GM18526 (cell line): ENCODE results near the gene CLEC16A.
A peak's percentile ranks its signal among the peaks of the same experiment; 100 is the strongest.

ENCODE experiments used
- POLR2A ChIP-seq: IDR thresholded peaks from 3 replicates; pipeline ENCODE4 v1.6.1; 2011; ENCODE audit not compliant: insufficient read length; ENCODE audit errors: extremely low read depth

Gene CLEC16A

DNA sequence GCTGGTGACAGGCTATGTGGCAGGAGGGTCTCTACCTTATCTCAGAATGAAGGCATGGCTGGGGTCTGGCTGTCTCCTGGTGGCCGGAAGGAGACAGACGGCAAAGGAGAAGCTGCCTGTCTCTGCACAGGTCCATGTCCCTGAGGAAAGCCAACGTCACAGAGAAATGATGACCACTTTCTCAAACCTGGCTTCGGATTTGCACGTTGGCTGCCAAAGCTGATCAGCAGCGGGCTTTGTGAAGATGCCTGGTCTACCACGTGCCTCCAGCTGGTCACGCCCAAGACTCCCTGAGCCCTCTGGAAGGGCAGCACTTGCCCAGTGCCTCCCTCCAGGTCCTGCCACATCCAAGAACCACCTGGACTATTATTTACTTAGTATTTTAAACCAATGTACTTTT, 10.5 kb upstream of the CLEC16A start:
- TF ChIP-seq POLR2A = no peak

DNA sequence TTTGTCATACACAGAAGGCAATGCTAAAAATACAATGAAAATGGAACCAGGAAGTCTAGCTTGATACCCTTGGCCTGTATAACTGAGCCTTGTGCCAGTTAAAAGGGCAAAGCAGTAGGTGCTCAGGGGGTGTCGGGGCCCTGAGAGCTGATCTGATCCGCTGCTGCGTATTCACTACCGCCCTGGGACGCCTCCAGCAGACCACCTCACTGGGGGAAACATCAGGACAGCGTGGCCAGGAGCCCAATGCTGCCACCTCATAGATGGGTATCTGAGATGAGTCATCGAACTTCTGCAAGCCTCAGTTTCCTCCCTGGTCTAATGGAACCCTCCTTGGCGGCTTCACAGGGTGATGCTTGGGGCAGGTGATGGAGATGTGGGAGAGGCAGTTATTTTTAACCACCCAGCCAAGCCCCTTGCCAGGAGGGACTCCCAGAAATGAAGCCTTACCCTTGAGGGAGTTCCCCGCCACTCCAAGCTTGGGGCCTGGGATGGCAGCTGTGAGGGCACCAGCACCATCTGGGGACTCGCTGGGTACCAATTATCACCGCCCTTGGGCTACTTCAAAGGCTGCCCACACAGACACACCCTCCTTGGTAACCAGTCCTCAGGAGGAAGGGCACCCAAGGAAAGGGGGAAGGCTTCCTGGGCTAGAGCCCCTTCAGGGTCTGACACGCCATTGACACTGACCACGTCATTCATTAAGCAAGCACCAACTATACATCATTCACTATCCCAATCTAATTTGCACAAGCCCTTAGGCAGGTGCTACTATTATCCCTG, 9.8 kb upstream of the CLEC16A start:
- TF ChIP-seq POLR2A = no peak

DNA sequence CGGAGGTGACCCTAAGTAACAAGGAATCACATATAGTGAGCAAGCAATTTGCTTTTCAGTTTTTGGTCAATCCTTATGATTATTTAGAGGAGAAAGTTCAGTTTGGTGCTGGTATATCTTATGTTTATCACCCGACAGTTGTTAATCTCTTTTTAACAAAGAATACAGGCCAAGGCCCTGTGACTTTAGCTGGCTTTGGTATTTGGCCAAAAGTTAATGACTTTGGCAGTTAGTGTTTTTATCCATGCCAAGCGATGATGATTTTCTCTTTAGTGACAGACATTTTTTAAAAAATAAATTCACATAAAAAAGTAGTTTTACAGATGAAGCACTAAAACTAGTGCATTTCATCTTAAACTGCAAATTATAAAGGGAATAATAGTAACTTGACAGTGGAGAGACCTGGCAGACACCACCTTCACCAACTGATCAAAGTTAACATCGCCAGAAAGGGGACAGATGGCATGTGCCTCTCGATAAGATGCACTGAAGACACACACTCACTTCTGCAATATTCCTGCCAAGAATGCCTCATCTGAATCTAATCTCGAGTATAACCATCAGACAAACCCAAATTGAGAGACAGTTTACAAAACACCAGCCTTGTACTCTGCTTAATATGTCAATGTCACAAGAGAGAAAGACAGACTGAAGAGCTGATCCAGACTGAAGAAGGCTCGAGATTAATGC, 9.0 kb upstream of the CLEC16A start:
- TF ChIP-seq POLR2A = no peak

DNA sequence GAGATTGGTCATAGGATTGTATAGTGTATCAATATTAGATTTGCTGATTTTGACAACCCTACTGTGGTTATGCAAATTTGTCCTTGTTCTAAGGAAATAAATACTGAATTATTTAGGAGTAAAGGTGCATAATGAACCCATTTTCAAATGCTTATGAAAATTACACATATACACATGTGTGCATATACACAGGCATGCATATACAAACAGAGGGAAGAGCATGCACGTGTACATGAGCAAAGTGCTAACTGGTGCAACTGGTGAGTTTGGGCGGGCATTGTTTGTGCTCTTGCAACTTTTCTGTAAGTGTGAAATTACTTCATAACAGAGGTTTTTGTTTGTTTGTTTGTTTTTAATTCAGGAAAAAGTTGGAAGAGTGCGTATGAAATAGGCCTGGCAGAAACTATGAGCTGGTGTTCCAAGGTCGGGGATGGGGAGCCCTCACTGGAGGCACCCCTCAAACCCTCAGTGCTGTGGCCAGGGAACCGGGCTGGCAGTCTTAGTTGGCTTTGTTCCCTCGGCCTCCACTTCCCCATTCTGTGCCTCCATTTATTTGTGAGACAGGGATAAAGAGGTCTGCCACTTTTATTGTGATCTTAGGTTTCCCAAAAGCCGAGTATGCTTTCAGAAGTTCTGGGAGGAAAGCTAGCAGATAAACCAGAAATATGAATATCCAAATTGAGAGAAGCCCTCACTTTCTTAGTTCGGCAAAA, 7.9 kb upstream of the CLEC16A start:
- TF ChIP-seq POLR2A = no peak

DNA sequence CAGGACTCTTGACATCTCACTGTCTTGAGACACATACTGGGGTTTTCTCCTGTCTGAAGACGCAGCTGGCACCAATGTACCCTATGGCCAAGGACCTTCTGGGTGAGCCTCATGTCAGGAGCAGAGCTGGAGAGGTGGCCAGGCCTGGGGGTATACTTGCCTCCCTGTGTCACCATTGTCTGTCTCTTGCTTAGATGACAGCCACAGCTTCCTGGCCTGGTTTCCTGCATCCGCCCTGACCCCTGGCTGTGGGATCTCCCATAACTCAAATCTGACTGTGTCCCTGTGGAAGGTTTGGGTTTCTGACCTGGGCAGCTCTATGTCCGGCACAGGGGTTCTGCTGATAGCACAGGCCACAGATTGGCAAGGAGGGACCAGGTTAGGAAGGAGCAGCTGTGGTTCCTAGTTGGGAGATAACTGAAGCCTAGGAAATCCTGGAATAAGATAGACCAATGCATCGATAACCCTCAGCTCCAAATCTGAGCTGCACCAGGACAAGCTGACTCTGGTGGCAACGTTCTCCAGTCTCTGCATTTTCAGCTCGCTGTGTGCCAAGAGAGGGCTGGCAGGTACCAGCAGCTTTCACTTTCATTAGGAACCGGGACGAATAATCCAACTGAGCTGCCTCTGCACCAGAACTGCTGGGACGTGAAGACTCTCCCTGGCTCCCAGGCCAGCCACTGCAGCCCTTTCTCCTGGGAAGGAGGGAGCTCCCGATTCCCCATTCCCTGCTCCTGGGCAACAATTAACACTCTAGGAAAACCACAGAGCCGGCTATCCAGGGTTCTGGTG, 7.1 kb upstream of the CLEC16A start:
- TF ChIP-seq POLR2A = no peak

DNA sequence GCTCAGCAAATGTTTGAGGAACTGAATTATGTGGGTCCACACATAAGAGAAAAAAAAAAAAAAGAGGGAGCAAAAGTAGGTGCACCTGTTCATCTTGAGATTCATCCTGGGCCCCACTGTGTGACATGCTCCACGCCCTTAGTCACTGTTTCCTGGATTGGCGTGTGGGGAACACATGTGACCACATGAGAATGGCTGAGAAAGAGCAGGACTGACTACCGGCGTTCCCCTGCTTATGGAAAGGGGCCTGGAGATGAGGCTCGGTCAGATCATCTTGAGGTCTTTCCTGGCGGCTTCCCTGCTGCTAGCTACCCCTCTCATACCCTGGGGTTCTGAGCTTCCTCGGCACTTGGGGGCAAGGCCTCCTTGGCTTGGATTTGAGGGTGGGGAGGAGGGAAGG, 6.0 kb upstream of the CLEC16A start:
- TF ChIP-seq POLR2A = no peak

DNA sequence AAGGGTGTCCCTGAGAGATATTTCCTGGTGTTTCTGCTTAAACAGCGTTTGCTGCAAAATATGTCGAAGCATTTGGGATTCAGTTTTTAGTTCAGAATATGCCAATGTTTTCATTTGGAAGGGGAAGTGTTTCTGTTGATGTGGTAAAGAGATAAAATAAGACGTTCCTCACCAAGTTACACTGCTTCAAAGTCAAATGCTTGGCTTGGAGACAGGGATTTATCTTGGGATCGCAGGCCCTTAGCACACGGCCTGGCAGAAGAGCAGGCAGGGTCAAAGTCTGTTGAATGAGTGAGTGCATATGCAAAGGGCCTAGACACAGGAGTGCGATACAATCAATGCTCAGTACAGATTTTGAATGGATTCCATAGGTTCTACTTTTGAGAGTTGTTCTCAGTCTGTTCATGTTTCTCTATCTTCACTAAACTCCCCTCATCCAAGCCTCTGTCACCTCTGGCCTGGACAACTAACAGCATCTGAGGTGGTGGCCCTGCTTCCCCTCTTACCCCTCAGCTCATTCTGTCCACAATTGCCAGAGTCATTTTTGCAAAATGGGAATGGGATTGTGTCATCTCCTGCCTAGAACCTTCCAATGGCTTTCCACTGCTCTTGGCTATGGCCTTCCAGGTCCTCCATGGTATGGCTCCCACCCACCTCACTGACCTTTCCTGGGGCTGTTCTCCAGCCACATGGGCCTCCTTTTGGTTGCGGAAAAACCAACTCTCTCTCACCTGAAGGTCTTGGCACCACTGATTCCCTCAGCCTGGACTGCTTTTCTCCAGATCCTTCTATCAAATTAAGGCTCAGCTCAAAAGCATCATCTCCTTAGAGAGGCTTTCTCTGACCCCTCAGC, 5.3 kb upstream of the CLEC16A start:
- no peak for TF ChIP-seq POLR2A

DNA sequence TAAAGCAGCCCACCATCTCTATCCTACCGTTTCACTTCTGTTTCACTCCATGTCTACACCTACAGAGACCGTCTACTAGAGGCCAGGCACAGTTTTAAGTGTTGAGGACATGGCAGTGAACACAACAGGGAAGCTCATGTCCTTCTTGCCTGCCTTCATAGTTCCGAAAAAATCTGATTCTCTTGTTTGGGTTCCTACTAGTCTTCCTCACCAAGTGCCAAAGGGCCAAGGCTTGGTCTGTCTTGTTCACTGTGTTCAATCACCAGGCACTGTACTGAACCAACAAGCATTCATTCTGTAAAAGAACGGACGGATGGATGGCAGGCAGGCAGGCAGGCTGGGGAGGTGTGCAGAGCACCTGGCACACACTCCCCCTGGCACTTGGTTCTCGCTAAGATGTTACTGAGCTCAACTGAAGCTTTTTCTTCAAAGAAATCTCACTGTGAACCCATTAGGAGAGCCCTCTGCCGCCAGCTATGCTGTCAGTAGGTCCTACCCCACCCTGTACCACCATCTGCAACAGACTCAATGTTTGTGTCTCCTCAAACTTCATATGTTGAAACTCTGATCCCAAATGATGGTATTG, 4.6 kb upstream of the CLEC16A start:
- no peak for TF ChIP-seq POLR2A

DNA sequence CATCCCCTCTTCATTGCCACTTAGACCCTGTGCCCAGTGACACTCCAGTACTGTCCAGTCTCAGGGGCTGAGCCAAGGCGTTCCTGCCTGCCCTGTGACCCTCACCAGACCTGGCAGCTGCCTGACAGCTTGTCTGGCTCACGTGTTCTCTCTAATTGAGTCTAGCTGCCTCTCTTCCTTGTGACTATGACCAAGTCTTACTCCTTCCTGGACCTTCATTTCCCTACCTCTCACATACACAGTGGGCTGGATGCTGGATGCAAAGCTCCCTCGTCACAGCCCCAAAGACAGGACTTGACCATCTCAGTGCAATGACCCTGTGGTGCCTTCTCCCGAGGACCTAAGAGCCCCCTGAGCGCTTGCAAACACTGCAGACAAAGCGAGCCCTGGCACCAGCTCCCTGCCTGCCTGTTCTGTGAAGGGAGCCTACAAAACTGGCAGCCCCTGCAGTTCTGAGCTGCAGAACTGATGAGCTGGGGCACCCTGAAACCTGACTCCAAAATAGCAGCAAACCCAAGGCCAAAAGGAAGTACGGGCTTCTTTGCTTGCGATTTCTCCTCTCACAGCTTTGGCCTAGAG, 3.8 kb upstream of the CLEC16A start:
- TF ChIP-seq POLR2A = peak; percentile 12

DNA sequence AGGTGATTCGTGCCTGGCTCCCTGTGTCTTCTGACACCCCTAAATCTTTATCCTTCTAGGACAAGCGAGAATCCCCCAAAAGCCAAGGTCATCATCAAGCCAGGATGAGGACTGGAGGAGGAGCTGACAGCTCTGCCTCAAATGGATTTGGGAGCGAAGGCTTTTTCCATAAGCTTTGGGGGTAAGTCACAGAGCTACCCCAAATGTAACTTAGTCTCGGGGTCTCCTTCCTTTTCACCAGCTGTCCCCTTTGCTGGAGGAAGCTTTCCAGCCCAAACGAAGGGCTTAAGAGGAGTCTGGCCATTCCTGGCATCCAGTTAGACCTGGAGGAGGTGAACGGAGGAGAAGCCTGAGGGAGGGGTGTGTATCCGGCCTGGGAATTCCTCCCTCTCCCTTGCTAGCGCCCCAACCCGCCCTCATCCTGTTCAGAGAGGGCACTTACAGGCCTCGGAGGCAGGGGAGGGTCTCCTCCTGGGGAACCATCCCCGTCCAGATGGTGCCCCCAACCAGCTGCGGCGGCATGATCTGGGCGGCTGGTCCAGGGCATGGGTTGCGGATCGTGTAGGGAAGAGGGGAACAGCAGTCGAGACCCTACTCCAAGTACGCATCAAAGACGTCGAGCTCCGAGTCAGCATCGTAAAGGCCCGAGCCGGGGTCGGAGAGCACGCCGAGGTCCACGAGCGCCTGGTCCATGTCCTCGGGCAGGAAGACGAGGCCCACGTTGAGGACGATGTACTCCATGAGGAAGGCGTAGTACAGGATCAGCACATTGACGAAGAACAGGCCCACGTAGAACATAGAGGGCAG, 3.0 kb upstream of the CLEC16A start:
- no peak for TF ChIP-seq POLR2A

DNA sequence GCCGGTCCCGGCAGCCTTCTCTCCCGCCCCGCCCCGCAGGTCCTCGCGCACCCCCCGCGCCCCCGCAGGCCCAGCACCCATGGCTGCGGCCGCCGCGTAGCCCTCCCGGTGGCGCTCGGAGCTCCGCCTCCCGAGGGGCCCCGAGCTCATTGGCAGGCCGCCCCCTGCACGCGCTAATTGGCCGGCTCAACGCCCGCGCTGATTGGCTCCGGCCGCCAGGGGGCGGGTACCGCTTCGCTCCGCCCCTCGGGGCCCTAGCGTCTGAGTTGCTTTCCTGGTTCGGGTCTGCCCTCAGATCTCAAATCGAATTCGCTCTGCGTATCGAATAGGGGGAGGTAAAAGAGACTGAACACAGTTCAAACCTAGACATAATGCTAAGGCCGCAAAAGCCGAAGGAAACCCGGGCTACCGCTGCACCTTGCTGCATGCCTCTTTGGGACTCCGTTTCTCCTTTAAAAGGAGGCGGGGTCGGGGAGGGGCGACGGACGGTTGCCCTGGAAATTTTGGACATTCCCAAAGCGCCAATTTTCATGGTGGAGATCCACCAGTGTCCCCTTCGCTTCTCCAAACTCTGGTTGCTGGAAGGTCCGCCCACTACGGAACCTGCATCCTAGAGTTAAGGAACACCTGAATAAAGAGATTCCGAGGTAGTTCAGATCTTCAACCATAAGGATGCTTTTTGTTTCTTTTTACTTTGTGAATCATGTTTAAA, 1.9 kb upstream of the CLEC16A start, which contains the start of gene DEXI:
DEXI (minus strand) TSS at position 117 of the 712 bp plus-strand sequence. CDS start 463 bp downstream, outside the sequence.
- peak; percentile 65 for TF ChIP-seq POLR2A

DNA sequence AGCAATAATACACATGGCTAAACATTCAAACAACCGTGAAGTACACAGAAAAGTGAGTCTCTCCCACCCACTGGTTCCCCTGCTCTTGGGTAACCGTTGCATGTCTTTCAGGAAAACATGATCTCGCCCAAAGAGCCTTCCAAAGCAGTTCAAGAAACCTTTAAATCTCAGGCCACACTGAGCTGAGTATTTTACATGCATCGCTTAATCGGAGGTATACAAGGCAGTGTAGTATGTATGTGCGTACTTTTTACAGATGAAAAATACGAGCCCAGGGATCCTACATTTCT, 1.4 kb upstream of the CLEC16A start:
- TF ChIP-seq POLR2A = no peak
